Measurements from ENCODE around the gene AMBP. TPM values are rescaled to one million over a fixed set of nuclear protein-coding genes. Genes with fewer than 3 reads are reported as not detected.

The AMBP gene
- polyA plus RNA-seq, 2 of the 4 experiments (the other 2 are of a cell fraction): 6.1 to 9.4 TPM

Other genes starting within 250 kb of the AMBP start
- 9.0 and 13.1 TPM in 2 replicates for gene ZNF618, start 202.0 kb downstream of the AMBP start, polyA plus RNA-seq (2011; rRNA removed)
- gene ZNF618, start 202.0 kb downstream of the AMBP start, polyA plus RNA-seq (2017; fragmentation: RNase III; extraction: RNeasy Plus Mini Kit Qiagen cat#74134 plus additional on column Dnase treatment): 9.2 to 10.3 TPM (median 10.0 TPM) in 3 replicates
- 6.2 and 6.3 TPM in 2 replicates for gene KIF12, start 21.0 kb upstream of the AMBP start, polyA plus RNA-seq (2011; rRNA removed)
- 4.4 to 6.0 TPM (median 5.2 TPM) in 3 replicates for gene KIF12, start 21.0 kb upstream of the AMBP start, polyA plus RNA-seq (2017; fragmentation: RNase III; extraction: RNeasy Plus Mini Kit Qiagen cat#74134 plus additional on column Dnase treatment)
- gene COL27A1, start 77.2 kb upstream of the AMBP start, polyA plus RNA-seq (2011; rRNA removed): 6.9 and 8.5 TPM in 2 replicates
- 20.6 to 21.0 TPM (median 20.7 TPM) in 3 replicates for gene COL27A1, start 77.2 kb upstream of the AMBP start, polyA plus RNA-seq (2017; fragmentation: RNase III; extraction: RNeasy Plus Mini Kit Qiagen cat#74134 plus additional on column Dnase treatment)
- 0.19 and 0.22 TPM in 2 replicates for gene ORM1, start 244.8 kb upstream of the AMBP start, polyA plus RNA-seq (2011; rRNA removed)
- 0.12 TPM in 1 of 3 replicates, not detected in the others for gene ORM1, start 244.8 kb upstream of the AMBP start, polyA plus RNA-seq (2017; fragmentation: RNase III; extraction: RNeasy Plus Mini Kit Qiagen cat#74134 plus additional on column Dnase treatment)

Data from A549 (cell line).